Measurements from ENCODE around the gene CNOT11.

Gene CNOT11

DNA sequence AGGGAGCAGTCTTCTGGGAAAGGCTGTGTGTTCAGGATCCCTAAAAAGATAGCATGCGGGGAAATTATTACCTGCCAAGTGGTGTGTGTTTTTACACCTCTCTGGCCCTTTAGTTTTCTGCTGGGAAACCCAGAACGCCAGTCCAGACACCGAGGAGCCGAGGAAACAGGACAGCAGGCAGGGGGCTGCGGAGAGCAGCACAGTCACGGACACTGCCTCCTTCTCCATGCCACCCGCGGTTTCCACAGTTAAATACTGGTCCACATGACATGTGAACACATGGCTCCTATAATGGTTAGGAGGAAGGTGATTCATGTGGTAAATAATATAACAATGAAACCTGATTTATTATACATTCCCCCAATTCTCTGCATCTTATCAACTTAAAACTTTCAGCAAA is 20.4 kb downstream of the CNOT11 start:
- TF ChIP-seq, protein P1, sequence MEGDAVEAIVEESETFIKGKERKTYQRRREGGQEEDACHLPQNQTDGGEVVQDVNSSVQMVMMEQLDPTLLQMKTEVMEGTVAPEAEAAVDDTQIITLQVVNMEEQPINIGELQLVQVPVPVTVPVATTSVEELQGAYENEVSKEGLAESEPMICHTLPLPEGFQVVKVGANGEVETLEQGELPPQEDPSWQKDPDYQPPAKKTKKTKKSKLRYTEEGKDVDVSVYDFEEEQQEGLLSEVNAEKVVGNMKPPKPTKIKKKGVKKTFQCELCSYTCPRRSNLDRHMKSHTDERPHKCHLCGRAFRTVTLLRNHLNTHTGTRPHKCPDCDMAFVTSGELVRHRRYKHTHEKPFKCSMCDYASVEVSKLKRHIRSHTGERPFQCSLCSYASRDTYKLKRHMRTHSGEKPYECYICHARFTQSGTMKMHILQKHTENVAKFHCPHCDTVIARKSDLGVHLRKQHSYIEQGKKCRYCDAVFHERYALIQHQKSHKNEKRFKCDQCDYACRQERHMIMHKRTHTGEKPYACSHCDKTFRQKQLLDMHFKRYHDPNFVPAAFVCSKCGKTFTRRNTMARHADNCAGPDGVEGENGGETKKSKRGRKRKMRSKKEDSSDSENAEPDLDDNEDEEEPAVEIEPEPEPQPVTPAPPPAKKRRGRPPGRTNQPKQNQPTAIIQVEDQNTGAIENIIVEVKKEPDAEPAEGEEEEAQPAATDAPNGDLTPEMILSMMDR (IDR thresholded peaks at IDR 0.05; ENCODE audit: low read depth, low read length), result no peak
- no peak for DNase-seq (ENCODE audit: extremely low read depth, low read depth)

DNA sequence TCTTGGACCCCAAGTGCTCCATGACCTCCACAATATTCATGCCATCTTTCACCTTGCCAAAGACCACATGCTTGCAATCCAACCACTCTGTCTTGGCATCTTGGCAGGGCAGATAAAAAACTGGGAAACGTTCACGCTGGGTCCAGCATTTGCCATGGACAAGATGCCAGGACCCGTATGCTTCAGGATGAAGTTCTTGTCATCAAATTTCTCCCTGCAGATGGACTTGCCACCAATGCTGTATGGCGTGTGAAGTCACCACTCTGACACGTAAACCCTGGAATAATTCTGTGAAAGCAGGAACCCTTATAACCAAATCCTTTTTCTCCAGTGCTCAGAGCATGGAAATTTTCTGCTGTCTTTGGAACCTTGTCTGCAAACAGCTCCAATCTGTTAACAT is 21.5 kb downstream of the CNOT11 start:
- TF ChIP-seq, protein P1 (IDR thresholded peaks at IDR 0.05; ENCODE audit: low read depth, low read length), result no peak
- no peak for DNase-seq (ENCODE audit: extremely low read depth, low read depth)

GRCh38 chr2:101277111-101277510 is 24.4 kb downstream of the CNOT11 start:
- TF ChIP-seq, protein P1 (IDR thresholded peaks at IDR 0.05; ENCODE audit: low read depth, low read length), result no peak; the same call in 1 of the 2 replicates
- no peak for DNase-seq (ENCODE audit: extremely low read depth, low read depth)

DNA sequence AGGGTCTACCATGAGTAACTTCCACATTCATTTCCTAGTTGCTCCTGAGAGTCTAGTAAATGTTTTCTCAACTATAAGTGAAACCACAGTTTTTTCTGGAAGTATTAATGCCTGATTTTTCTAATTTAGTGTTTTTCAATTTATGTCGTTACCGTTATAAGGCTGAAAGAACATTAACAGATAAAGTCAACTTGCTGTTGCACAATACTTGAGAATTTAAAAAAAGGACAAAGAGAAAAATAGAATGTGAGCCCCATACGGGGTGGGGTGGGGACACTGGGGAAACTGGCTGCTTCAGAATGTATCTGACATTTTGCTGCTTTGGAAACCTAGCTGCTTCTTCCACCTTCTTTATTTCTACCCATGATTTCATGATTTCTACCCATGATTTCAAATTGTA is 26.2 kb downstream of the CNOT11 start:
- DNase-seq (ENCODE audit: extremely low read depth, low read depth), result no peak
- TF ChIP-seq, protein P1 (IDR thresholded peaks at IDR 0.05; ENCODE audit: low read depth, low read length), result no peak

- TF ChIP-seq, protein P1 (IDR thresholded peaks at IDR 0.05; ENCODE audit: low read depth, low read length), result no peak
These were observed 28.8 kb downstream of the CNOT11 start for GRCh38 chr2:101281482-101281881.

GRCh38 chr2:101282980-101283379 is 30.3 kb downstream of the CNOT11 start:
- no peak for DNase-seq (ENCODE audit: extremely low read depth, low read depth)
- TF ChIP-seq, protein P1 (IDR thresholded peaks at IDR 0.05; ENCODE audit: low read depth, low read length), result no peak

More at GRCh38 chr2:101281482-101281881, 28.8 kb downstream of the CNOT11 start:
- DNase-seq (ENCODE audit: extremely low read depth, low read depth), result no peak

DNA sequence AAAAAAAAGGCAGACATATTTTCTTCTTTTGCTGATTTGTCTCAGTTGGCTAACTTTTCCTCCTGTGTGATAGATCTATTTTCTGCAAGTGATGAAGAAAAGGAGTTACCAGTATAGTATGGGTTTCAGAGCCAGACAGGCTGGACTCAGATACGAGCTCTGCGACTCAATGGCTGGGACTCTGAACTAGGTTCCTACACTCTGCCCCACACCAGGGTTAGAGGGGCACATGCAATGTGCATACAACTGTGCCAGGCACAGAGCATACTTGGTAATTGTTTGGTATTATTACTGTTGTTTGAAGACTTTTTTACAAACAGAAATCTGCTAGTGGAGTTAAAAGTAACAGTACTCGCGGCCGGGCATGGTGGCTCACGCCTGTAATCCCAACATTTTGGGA is 34.0 kb downstream of the CNOT11 start:
- TF ChIP-seq, protein P1 (IDR thresholded peaks at IDR 0.05; ENCODE audit: low read depth, low read length), result no peak
- no peak for DNase-seq (ENCODE audit: extremely low read depth, low read depth)
